ENCODE data around the gene PTPRH.
"Not testable (repeated sequence)": the region's sequence is repeated elsewhere in the genome, so short reads cannot be mapped to it uniquely, and the experiment has no call there.

Gene PTPRH

DNA sequence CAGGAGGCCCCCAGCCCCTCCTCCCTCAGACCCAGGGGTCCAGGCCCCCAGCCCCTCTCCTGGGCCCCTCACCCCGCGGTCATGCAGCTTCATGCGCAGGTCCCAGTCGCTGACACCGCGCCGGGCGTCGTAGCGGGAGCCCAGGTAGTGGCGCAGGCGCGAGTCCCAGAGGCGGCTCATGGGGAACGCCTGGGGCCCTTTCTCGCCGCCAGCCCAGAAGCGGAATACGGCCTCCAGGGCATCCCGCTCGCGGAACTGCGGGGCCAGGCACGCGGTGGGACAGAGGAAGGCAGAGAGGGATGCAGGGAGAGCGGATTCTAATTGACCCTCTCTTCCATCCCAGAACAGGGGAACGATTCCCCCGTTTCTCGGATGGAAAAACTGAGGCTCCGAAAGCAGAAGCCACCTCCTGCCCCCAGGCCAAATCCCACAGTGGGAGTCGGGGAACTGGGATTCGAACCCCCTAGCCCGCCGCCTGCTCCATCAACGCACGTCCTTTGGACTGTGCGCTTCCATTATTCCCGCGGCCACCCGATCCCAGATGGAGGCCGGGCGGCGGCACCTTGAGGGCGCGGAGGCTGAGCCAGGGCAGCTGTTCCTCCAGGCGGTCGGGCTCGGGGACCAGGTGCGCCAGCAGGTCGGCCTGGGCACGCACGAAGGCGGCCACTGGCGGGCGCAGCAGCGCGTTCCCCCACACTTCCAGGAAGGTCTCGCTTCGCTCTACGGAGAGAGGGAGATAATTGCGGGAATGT lies 47.6 kb downstream of the PTPRH start:
- DNase-seq (ENCODE audit: low read depth in 2 of 2, low spot score in 1 of 2) = no peak

DNA sequence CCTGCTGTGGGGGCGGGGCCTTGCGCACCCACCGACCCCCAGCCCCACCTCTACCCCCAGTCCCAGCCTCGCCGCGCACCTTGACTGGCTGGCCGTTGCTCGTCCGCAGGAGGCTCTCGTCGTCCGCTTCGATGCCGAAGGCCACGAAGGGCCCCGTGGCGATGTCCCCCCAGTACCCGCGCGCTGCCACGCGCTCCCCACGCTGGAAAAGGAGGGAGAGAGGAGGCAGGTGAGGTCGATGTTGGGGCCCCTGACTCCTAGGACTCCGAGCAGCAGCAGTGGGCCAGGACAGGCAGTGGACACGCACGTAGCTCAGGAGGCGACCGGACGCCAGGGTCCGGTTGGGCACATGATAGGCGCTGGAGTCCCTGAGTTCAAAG lies 48.3 kb downstream of the PTPRH start:
- no peak for DNase-seq (ENCODE audit: low read depth in 2 of 2, low spot score in 1 of 2)

DNA sequence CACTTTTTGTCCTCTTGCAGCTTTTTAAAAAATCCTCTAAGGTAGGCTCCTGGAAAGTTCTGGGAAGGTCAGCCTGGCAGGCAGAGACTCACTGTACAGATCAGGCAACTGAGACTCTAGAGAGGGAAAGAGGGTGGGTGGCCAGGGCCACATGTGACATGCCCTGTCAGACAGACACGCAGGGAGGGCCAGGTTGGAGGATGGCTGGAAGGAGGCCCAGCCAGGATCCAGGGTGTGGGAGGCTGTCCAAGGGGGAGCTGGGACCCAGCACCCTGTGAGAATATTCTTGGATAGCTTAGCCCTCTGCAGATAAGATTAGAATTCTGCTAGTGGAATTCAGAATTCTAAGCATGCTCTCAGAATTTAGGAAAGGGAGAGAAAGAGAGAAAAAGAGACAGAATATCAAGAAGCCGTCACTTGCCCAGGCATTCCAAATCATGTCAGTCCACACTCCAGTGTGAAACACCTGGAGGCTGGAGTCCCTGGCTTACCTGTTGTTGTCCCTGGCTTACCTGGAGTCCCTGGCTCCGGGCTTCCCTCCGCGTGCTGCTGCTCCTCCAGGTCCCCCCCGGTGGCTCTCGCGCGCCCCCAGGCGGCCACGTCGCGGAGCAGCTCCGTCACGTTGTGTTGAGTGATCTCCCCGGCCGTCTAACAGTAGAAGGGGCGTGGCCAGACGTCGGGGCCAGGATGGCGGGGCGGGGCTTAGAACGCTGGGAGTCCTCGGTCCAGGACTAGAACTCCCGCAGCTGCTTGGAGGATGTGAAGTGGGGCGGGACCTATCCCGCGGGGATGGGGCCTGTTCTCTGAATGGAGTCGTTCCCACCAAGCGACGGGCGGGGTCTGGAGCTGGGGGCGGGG lies 48.9 kb downstream of the PTPRH start:
- peak; percentile 65 to 66 for DNase-seq (ENCODE audit: low read depth in 2 of 2, low spot score in 1 of 2)

DNA sequence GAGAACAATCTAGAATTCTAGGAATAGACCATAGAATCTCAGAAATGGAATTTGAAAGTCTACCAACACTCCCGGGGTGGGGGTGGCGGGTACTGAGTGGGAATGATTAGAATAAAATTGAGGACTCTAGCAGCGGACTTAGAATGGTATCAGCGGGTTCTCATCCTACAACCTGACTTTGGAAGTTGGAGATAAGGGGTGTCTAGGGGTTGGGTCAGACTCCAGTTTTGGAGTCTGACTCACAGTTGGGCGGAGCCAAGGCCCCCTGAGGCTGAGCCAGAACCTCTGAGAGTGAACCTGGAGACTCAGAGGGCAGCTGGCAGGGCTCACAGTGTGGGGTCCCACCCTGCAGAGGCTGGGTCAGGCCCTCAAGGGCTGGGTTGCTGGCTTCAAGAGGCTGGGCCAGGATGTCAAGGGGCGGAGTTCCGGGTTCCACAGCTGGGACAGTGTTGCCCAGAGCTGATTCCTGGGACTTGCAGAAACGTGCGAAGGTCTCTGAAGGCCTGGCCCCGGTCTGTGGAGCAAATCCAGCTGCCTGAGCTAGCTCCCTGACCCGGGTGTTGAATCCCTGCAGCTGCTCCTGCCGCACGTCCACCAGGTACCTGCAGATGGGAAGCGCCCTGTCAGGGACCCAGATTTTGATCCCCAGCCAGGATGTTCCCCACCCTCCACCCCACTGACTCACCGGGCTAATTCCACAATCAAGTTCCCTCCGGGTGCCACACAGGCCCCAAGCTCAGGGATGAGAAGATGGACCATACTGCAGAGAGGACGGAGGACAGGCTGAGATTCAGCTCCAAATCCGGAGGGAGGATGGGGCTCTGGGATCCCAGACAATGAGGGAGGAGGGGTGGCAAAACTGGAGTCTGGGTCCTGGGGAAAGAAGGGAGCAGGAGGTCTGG lies 50.2 kb downstream of the PTPRH start:
- no peak for DNase-seq (ENCODE audit: low read depth in 2 of 2, low spot score in 1 of 2)

DNA sequence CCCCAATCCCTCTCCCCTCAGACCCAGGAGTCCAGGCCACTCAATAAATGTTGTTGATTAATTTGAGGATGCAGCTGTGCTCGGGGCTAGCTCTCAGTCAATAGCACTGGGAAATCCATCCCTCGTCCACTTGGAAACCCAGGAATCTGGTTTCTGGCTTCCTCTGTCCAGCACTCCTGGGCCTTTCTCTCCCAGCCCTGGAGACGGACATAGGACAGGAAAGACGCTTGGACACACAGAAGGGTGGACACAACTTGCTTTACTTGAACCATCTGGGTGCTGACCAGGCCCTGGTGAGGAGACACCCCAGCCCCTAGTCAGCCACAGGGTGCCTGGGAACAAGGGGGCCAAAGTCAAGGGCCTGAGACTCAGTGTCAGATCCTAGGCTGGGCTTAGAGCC lies 50.9 kb downstream of the PTPRH start:
- no peak for DNase-seq (ENCODE audit: low read depth in 2 of 2, low spot score in 1 of 2)

DNA sequence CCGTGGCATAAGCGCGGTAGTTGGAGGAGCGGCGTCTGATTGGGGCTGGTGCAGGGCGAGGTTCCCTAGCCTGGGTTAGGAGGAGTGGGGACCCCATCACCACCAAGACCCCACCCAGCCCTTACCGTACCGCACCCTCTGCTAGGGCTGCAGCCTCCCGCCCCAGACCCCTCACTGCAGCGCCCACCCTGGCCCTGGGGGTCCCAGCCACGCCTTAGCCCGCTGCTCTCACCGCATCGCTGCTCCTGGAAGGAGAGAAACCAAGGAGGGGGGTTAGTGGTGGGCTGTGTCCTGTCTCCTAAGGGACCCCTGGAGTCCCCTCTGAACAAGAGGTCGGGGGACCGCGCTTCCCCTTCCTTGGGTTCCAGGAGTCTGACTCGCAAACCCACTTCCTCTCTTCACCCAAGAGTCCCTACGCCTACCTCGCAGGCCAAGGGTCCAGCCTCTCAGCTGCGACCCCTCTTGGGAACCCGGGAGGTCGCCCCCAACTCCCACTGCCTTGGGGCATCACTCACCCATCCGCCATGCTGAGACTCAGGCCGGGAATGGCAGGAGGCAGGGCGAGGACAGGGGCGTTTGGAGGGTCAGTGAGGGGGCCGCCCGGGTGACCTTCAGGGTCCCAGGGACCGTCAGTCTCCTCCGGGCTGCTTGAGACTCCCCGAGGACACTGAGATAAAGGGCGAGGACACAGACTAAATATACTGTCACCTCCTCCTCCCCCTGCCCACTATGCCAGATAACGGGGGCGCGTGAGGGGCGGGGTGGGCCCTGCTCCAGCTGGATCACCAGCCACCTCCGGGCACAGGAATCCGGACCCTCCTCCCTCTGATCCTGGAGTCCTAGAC lies 52.0 kb downstream of the PTPRH start, which contains the start of gene TNNI3:
Gene TNNI3, minus strand, starts transcription at position 669 of the 845 bp plus-strand sequence. Its CDS starts 143 bp downstream, at position 526.
- DNase-seq (ENCODE audit: low read depth in 2 of 2, low spot score in 1 of 2) = no peak

DNA sequence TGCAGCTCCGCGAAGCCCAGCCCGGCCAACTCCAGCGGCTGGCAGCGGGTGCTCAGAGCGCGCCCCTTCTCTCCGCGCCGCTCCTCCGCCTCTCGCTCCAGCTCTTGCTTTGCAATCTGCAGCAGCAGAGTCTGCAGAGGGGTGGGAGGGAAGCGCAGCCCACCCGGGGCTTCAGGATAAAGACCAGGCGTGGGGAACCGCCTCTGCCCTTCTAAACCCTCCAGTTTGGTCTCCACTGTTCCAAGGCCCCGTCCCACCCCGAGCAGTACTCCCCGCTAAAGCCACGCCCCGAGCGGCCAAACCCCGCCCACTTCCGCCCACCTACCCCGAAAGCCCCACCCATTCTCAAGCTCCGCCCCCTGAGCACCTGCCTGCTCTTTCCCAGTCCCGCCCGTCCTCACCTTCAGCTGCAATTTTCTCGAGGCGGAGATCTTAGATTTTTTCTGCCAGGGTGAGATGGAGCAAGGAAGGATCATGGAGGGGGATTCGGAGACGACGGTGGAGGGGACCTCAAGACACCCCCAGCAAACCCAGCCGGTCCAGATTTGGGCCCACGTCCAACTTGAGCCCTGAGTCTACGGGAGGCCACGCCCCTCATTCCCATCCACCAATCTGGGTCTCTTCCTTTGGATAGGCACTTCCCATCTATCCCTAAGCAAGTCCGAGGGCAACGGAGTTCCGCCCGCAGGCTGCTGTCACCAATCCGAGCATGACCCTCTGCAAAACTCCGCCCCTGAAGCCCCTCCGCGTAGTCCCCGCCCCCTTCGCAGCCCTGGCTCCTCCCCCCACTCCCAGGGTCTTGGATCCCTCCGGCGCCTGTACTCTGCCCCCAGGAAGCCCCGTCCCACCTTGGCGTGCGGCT lies 52.9 kb downstream of the PTPRH start:
- no peak for DNase-seq (ENCODE audit: low read depth in 2 of 2, low spot score in 1 of 2)

DNA sequence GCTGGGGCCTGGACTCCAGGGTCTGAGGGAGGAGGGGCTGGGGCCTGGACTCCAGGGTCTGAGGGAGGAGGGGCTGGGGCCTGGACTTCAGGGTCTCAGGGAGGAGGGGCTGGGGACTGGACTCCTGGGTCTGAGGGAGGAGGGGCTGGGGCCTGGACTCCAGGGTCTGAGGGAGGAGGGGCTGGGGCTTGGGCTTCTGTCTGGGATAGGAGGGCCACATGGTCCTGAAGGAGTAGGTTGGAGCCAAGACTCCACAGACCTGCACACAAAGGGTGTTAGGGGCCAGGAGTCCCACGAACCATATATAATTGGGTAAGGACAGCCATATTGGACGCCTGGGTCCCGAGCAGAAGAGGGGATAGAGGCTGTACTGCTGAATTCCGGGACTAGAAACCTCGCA lies 53.5 kb downstream of the PTPRH start:
- not testable (repeated sequence) for DNase-seq (ENCODE audit: low read depth in 2 of 2, low spot score in 1 of 2)

DNA sequence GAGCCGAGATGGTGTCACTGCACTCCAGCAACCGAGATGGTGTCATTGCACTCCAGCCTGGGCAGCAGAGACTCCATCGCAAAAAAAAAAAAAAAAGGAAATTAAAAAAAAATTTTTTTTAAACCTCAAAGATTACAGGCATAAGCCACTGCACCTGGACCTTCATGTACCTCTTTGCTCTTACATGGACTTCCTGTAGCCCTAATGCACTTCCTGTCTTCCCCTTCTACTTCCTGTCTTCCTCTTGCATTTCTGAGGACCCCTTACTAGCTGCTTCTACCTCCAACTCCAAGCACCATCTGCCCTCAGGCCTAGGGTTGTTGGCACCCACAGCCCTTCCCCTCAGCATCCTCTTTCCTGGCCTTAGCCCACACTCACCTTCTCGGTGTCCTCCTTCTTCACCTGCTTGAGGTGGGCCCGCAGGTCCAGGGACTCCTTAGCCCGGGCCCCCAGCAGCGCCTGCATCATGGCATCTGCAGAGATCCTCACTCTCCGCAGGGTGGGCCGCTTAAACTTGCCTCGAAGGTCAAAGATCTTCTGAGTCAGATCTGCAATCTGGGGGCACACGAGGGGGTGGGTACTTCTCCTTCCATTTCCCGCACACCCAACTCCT lies 55.5 kb downstream of the PTPRH start:
- no peak for DNase-seq (ENCODE audit: low read depth in 2 of 2, low spot score in 1 of 2)

DNA sequence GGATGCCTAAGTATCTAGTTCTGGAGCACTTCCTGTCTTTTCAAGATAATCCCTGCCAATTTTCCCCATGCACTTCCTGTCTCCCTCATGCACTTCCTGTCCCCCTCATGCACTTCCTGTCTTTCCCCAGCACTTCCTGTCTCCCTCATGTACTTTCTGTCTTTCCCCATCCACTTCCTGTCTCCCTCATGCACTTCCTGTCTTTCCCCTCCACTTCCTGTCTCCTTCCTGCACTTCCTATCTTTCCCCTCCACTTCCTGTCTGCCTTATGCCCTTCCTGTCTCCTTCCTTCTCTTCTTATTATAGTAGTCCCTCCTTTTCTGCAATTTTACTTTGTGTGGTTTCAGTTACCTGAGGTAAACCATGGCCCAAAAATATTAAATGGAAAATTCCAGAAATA lies 57.3 kb downstream of the PTPRH start:
- no peak for DNase-seq (ENCODE audit: low read depth in 2 of 2, low spot score in 1 of 2)

DNA sequence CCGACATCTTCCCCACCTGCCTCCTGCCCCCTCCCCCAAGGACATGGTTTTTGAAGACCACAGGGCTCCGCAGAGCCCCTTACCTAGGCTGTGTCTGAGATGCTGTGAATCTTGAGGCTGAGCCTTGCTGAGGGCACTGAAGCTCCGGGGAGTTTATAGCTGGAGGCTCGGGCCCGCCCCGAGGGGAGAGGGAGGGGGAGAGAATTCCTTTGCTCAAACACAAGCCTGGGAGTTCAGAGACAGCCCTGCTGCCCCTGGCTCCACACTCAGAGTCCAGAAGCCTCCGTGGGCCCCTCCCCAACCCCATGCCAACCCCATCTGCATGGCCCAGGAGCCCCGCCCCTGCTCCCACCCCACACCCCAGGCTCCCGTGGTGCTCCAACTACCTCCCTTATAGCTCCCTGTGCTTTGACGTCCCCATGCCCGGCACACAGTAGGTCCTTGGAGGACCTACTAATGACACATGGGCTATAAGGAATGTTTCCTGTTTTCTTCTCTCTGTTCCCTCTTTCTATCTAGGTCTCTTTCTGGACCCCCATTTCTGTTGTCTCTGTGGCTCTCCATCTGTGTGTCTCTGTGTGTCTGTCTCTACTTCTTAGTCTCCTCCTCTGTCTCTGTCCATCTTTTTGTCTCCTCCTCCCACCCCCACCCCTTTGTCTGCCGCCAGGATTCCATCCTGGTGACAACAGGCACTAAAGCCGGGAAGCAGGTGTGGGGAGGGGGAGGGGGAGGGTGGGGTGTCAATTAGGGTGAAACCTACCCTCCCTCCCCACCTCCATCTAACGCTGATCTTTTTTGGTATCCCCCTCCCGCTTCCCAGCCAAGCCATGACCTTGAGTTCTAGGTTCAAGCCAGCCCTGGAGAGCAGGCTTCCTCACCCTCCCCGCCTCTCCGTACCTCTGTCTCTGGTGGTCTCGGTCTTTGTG lies 60.0 kb downstream of the PTPRH start, which contains the start of gene TNNT1:
Gene TNNT1, minus strand, starts transcription at position 129 of the 926 bp plus-strand sequence. CDS start 2,049 bp downstream, outside the sequence.
- DNase-seq (ENCODE audit: low read depth in 2 of 2, low spot score in 1 of 2) = no peak

DNA sequence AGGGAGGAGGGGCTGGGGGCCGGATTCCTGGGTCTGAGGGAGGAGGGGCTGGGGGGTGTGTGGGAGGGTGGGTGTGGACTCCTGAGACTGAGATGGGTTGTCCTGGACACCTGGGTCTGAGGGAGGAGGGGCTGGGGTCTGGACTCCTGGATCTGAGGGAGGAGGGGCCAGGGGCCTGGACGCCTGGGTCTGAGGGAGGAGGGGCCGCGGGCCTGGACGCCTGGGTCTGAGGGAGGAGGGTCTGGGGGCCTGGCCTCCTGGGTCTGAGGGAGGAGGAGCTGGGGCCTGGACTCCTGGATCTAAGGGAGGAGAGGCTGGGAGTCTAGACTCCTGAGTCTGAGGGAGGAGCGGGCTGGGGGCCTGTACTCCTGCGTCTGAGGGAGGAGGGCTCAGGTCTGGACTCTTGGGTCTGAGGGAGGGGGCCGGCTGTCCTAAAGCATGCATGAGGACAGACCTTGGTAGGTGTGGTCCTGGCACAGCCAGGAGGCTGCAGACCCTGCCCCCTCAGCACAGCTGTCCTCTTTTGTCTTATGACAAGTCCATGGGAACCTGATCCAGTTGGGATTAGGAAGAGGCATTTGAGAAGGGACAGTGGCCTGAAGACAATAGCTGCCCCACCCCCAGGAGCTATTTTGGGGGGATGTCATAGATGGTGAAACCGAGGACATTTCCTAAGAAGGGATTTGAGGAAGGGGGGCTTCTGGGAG lies 61.6 kb downstream of the PTPRH start:
- DNase-seq (ENCODE audit: low read depth in 2 of 2, low spot score in 1 of 2) = no peak

DNA sequence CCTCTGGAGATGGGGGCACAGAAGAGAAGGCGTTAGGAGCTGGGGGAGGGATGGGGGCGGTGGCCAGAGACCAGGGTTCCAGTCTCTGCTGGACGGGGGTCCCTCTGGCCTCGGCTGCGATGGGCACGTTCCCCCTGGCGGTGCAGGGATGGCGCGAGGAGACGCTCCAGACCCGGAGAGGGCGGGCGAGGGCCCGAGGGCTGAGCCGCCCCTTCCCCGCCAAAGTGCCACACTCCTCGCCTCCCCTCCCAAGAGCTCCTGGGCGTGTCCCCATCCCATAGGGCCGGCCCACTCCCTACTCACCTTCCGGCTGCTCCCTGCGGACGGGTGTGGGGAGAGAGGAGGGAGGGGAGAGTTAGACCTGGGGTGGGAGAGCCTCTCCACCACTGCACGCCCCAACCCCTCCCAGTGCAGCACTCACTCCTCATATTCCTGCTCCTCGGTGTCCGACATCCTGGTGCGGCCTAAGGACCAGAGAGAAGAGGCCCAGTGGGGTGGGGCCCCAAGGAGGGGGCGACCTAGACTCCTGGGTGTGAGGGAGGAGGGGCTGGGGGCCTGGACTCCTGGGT lies 62.5 kb downstream of the PTPRH start:
- no peak for DNase-seq (ENCODE audit: low read depth in 2 of 2, low spot score in 1 of 2)

DNA sequence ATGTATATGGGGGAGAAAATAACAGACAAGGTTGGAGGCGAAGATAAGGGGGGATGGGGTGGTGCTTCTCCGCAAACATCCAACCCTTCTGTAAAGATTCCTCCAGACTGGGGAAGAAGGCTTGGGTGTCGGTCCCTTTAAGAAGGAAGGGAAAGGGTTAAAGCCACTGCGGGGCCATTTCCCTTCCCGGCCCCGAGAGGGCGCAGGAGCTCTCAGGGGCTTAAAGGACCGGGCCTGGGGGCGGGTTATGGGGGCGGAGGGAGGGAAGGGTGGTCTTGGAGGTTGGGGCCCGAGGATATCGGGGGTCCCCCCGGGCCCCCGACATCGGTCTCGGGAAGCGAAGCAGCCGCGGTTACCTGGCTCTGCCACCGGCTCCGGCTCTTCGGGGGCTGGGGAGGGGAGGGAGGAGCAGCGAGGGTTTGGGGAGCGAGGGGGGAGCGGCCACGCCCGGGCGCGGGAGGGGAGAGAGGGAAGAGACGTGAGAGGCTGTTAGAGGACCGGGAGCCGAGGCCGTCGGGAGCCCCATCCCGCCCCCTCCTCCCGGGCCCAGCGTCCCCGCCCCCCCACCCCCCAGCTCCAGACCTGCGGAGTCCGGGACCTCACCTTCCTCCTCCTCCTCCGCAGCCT lies 63.1 kb downstream of the PTPRH start:
- no peak for DNase-seq (ENCODE audit: low read depth in 2 of 2, low spot score in 1 of 2)

DNA sequence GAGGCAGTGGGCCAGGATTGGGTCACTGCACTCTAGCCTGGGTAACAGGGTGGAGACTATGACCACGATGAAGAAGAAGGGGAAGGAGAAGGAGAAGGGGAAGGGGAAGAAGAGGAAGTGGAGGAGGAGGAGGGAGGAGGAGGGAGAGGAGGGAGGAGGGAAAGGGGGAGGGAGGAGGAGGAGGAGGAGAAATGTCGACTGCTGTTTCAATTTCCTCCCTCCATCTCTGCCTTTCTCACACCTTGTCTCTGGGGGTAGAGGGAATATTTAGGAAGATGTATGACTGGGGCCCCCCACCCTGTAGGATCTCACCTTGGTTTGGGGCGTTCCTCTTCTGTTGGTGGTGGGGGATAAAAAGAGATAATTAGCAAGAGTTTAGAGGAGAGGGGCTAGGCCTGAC lies 64.1 kb downstream of the PTPRH start:
- DNase-seq (ENCODE audit: low read depth in 2 of 2, low spot score in 1 of 2) = no peak

DNA sequence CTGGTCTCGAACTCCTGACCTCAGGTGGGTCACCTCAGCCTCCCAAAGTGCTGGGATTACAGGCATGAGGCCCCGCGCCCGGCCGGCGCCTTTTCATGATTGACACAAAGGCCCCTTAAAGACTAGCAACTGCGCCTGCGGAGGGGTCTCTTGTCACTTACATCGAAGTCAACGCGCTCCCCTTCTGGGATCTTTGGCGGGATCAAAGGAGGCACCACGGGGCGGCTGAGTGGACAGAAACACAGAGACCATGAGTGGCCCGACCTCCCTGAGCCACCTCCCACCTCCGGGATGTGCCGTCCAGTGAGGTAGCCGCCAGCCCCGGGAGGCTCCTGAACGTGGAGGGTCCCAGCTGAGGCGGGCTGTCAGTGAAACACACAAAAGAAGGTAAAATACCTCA lies 67.6 kb downstream of the PTPRH start:
- no peak for DNase-seq (ENCODE audit: low read depth in 2 of 2, low spot score in 1 of 2)

Data from stimulated activated CD8-positive, alpha-beta memory T cell treated with anti-CD3 and anti-CD28 coated beads, Interleukin-4, amount 100 ng/mL, for 4 hours (primary cell).